CD4-positive, alpha-beta T cell treated with Interleukin-21 for 1 hour (primary cell): ENCODE data around the gene POLR3G.

ENCODE experiments used
- DNase-seq: peaks from one replicate; pipeline ENCODE4 v3.0.0-alpha.2; 2020

POLR3G gene

DNA sequence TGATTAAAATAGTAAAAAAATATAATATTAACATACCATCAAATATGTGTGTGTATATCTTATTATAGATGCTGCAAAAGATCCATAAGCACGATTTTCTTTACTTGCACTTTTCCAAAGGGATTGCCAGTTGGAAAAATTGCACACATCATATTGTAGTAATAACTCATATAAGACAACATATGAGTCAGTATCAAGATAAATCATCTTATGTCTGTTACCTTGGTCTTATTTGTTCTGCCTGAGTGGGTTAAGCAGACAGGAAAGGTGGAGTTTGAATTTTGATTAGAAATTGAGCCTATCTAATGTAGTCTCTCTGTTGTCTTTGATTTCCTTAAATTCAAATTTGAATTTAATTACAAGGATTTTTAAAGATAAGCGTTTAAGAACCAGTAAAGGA lies 30.1 kb downstream of the POLR3G start:
- DNase-seq = no peak

DNA sequence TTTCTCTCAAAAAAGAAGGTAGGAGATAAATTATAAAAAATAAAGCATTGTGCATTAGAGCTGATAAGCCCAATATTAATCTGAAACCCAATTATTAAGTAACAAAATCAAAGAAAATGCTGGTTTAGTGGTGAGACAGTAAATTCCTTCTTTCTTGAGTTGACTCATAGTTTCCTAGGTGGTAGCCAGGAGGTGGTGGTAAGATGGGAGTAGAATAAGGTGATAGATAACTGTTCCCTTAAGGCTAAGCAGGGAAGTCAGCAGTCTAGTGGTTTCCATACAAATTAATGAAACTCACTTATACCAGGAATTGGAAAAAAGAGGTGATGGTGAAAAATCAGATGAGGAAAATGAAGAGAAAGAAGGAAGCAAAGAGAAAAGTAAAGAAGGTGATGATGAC lies 31.6 kb downstream of the POLR3G start:
- no peak for DNase-seq

DNA sequence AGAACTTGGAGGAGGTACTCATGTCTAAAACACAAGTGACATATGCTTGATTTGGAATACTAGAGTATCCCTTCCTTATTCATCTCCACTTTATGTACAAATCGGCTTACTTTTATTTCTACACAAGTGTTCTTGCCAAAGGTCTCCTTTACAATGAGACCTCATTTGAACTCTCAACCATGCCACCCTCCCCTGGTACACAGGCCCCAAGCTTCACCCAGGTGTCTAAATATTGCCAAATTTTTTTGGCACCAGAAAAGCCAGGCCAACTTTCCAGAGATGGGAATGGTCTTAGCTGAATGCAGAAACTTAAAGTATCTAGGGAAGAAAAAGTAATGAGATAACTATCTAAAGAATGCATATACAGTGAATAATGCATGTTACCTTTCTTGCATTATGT lies 35.8 kb downstream of the POLR3G start:
- DNase-seq = no peak

DNA sequence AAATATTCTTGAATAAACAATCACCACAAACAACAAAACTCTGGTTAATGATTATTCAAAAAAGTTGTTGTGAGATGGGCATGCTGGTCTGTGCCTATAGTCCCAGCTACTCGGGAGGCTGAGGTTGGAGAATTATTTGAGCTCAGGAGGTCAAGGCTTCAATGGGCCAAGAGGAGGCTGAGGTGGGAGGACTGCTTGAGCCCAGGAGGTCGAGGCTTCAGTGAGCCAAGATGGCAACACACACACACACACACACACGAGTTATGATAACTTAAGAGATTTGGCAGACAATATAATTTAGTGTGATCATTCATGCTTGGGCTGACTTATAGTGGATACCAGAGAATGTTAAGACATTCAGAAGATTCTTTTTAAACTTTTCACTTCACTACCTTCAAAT lies 39.9 kb downstream of the POLR3G start:
- no peak for DNase-seq

DNA sequence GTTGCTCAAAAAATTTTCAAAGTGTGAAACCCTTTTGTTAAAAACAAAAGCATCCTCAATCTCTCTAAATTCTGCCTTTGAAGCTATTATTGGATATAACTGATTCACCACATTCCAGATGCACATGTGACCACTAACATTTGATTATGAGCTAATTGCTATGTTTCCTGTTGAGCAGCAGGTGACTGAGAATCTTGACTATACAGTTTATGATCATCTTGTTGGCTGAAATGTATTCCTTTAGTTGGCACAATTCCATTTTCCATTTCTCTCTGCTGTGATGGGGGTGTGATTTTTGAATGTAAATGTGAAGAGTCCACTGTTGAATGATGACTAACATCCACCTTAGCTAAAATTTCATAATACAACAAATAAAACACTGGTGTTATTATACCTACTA lies 44.0 kb downstream of the POLR3G start:
- DNase-seq = no peak

DNA sequence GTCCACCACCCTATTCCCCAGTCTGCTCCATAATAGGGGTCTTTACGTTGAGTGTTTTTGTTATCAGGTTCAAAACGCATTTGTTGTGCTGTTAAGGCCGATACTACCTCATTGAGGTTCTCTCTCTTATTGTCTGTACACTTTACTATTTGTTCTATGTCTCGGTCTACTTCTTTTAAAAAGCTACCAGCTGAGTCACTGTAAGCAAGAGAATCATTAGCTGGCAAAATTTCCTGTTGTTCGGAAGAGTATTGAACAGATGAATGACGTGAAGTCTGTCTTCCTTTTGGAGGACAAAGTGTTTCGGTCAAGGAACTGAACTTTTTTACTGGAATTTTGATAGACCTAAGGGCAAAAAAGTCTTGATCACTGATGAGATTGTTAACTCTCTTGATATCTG lies 44.4 kb downstream of the POLR3G start:
- no peak for DNase-seq

DNA sequence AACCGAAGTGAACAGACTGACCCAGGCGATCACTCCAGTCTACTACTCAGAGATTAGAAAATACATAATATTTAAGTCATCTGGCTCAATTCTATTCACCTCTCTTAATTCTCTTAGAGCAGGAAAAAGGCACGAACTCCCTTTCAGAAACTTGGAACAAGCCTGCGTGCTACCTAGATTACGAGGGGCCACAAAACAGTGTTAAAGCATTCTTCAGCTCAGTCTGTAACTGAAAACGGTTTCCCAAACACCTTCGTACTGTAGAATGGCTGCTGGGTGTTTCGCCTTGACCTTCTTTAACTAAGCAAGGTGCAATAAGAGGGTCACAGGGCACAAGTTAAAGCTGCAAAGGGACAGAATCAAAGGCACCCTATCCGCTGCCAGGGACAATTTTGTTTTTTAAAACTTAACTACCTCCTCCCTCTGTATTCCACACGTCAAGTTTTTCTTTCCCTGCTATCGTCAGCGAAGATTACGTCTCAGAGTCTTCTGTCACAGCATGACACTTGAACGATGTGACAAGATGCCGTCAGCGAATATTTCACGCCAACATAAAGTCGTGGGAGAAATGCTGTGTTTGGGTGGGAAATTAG lies 54.0 kb downstream of the POLR3G start:
- peak; percentile 49 for DNase-seq

DNA sequence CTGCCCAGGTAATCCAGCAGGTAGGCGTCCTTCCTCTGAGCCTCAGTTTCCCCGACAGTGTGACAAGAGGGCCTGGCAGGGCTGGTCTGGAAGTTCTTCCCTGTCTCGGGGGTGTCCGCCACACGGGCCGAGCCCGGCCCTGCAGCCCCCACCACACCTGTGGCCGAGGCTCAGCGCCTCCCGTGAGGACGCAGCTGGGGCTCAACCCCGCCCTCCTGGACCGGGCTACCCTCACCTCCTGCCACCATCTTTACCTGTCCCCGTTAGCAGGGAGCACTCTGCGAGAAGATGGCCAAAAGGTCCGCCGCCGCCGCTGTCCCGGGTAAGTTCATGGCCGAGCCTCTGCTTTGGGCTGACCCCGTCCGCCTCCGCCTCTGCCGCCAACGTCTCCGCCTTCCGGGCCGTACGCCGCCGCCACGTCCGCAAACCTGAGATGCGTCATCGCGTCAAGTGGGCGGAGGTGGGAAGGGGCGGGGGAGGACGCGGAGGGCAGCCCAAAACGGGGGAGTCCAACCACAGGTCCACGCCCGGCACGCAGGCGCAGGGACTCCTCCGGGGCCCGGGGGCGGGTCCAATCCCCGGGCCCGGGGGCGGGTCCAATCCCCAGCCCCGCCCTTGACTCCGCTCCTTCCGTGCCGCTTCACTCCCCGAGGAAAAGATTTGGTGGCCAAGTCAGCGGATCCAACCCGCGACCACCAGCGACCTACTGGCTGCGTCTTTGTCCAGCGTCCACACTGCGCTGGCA lies 54.7 kb downstream of the POLR3G start, which contains the start of gene LYSMD3:
TSS of gene LYSMD3 (minus strand) at position 391 of the 745 bp plus-strand sequence. CDS start 4,295 bp downstream, outside the sequence.
- DNase-seq = peak; percentile 96

DNA sequence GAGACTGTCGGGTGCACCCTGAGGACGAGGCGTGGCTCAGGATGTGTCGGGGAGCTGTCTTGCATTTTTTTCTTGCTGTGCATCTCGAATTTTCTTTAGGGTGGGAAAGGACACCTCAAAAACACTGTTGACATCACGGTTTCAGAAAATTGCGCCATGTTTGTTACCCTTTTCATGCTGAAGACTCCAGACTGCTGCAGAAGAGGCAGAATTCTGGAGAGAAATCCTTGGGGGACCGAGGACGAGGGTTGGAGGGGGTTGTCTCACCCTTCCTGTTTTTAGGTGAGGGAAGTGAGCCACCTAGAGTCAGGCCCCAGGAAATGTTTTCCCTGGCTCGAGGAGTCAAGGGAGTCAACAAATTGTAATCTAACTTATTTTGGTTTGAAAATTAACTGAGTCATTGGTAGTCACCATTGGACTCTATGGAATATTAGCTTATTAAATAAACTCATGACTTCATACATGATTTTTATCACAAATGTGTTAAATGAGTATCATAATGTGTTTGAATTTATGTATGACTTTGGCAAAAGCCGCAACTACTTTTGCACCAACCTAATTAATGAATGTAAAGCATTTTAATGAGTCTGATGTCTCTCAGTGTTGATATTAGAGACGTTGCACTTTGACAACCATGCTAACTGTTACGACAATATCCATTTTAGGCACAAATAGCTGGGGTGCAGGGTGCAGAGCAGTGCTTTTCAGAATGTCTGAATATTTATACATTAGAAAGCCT lies 55.4 kb downstream of the POLR3G start:
- DNase-seq = no peak

DNA sequence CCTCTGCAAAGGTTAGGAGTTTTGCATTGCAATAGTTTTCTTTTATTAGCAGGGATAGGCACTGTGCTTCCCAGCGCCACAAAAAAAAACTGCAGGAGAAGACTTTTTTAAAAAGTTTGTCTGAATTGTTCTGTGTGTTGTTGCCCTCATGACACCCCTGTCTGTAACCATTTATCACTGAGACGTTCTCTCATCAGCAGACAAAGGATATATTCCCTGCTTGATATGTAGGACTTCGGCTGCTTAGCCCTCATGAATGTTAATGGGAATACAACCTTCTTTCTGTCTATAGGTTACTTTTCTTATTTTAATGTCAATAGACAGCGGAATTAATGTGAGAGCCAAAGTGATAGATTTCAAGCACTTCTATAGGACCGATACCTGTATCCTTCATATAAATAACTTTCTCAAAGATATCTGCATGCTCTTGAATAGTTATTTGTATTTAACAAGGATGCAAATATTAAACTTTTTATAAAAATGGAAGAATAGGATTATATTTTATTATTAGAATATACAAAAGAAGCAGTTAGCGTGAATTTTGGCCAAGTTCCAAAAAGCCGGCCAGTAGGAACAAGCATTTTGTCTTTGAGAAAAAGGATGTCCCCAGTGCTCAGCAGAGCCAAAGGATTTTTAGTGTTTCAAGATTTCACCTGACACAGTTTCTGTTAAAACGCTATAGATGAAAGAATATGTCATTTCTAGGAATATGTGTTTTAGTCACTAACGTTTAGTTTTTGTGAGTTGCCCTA lies 56.2 kb downstream of the POLR3G start:
- no peak for DNase-seq

DNA sequence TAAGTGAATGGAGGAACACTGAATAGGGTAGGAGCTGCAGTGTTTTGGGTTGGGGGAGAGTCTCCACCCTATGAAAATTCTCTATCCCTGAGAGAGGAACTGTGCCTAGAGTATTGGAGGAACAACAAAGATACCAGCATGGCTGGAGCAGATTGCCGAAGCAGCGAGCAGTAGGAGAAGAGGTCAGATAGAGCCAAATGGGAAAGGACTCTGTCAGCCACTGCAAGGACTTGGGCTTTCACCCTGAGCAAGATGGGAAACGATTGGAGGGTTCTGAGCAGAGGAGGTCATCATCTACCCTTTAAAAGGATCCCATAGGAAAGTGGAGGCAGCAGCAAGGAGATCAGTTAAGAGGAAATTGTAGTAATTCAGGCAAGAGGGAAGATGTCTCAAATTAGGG lies 59.1 kb downstream of the POLR3G start:
- DNase-seq = no peak

DNA sequence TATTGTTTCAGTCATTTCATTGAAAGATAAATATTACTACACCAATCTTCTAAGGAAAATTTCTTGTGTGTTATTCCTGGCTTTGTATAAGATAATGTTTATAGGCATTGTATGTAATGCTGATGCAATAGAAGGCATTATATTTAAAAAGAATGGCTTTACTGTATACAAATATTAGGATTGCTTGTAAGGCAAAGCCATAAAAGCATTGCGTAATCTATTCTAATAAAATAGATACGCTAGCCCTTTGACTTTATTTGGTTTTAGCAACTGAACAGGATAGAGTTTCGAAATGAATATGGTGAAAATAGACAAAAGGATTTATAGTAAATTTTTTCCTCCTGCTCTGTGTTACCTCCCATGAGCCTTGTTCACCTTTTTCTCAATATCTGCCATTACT lies 60.3 kb downstream of the POLR3G start:
- DNase-seq = no peak

DNA sequence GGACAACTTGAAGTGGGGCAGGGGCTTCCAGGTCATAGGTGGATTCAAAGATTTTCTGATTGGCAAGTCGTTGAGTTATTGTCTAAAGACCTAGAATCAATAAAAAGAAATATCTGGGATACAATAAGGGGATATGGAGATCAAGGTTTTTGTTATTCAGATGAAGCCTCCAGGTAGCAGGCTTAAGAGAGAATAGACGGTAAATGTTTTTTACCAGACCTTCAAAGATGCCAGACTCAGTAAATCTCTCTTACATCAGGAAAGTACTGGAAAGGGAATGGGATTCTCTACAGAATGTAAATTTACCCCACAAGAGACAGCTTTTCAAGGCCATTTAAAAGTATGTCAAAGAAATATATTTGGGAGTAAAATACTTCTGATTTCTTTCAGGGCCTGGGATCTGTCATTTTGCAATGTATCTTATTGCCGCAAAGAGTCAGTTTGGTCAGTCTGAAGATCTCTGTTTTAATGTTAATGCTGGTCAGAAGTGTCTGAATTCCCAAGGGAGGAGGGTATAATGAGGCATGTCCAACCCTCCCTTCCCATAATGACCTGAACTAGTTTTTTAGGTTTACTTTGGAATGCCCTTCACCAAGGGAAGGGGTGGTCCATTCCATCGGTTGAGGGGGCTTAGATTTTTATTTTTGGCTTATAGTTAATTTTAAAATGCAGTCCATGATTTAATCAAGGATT lies 68.3 kb downstream of the POLR3G start:
- DNase-seq = no peak

DNA sequence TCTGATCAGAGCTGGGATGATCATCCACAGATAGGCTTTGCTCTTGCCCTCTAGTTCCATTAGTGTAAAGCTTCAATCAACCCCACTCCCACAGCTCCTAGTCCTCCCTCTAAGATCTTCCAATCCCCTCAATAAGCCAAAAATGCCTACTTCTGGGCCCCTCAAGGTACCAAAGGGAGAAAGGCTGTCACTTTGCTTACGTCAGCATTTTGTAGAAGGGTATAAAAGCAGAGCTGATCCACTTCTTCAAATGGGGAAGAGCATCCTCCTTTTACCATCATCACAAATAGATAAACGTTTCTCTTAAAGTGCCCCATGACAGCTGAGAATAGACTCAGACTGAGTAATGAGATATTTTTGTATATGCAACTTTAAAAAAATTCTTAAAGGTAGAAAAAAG lies 70.8 kb downstream of the POLR3G start:
- no peak for DNase-seq

DNA sequence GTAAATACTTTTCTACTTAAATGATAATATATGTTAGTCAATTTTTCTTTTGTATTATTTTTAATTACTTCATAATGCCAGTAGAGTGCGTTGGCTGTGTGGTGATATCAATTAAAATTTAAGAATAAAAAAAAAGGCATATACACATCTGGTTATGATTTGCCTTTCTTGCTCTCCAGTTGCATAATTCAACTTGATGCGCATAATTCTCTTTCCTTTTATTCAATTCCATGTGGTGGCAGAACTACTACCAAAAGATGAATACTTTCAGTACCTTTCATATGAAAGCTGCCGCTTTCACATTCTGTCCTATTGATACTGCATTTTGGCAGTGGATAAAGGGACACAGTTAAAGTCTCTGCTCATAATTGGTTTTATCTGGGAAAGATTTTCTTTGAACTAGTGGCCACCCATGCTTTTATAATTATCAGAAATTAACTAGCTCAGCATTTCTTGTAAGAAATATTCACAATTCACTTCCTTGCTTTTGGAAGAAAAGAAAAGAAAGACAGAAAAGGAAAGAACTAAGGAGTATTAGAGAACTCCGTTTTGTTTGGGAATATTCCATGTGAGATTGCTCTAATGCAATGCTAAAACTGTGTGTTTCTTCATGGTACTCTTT lies 71.7 kb downstream of the POLR3G start:
- DNase-seq = no peak

DNA sequence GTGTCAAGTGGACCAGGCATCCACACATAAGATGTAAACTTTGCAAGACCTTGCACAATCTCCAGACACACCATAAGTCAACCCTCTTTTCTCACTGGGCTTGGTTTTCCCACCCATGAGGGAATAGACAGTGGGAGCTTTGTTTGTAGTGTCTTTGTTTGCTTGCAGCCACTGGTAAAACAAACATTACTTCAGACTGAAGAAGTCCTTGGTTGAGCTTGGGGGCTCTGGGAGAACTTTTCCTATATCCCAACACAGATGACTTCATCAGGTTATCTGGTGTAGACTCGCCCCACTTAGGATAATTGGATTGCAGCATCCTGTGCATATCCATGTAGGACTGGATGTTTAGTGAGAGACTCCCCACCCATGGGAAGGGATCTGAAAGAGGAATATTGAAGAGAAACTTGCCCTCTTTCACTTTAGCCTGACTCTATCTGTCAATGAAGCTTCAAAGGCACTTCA lies 72.4 kb downstream of the POLR3G start:
- DNase-seq = no peak

DNA sequence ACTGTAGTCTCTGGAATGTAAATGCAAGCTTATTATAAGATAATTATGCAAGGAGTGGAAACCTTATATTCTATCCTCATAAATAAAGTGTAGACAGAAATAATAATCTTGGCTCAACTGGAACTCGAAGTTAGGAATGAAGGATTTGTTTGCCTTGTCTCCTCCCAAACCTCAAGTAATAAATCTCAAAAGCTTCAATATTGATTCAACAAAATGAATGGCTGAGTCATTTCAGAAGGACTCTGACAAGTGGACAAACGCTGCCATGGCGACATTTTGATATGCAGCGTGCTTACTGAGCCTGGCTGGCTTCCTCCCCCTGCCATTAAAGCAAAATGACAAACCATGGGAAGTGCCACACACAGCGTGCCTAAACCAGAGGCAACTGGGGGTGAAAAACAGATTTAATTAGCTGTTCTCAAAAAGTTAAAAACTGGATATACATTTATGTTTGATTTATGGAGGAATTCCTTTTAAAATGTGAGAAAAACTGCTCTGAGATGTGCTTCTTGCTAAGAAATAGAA lies 73.5 kb downstream of the POLR3G start:
- DNase-seq = no peak

DNA sequence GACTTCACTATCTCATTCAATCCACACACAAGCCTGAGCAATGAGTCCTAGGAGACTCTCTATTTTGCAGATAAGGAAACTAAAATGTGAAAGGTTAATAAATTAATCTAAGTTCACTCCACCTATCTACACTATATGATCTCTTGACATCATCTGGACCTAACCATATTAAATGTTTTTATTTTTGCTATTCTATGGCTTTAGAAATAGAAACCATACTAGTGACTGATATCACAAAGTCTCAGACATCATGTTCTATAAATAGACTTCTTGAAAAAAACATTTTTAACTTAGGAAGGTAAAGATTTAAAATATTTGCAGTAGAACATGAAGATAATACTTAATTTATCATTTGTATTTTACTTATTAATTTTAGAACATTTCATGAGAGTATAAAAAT lies 74.6 kb downstream of the POLR3G start:
- DNase-seq = no peak

DNA sequence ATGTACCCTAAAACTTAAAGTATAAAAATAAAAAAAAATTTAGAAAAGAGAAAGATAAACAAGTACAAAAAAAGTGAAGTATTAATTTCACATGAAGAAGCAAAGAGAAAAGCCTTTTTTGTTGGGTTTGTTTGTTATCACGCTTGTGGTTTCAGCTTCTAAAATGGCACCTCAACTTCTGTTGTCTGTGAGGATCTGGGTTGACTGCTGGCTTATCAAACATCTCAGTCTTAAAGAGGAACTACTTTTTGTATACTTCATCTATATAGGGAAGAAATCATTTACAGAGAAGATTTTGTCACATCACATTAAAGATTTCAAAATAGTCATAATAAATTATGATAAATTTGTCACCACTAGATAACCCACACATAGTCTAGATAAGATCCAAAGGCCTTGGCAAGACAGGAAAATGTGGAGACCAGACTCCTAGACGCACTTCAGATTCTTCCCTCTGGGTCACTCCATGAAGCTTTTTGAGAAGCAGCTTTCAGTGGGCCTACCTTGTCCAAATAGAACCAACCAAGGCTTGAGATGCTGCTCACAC lies 75.1 kb downstream of the POLR3G start:
- DNase-seq = no peak

DNA sequence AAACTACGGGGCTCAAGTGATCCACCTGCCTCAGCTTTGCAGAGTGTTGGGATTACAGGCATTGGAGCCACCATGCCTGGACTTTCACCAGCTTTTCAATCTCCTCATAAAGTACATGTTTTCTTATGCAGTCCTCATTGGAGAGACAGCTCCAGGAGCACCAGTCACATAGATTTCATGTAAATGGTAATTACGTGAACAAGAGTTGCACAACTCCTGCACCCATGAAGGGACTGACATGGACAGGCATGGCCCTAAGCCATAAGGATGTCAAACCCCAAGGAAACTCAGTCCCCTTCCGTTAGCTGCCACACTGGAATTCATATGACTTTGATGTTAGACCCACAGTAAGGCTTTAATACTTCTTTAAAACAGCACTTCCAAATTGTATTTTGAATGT lies 76.3 kb downstream of the POLR3G start:
- DNase-seq = no peak

DNA sequence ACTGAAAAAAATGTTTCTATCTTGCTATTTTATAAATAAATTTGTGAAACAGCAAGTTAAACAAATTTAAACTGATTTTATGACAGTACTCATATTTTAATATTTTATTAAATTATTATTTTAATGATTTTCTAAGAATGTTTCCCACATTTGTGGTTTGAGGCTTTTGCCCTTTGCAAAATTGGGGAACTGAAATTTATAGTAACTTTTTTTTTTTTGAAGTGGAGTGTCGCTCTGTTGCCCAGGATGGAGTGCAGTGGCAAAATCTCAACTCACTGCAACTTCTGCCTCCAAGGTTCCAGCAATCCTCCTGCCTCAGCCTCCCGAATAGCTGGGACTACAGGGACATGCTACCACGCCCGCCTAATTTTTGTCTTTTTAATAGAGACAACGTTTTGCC lies 76.7 kb downstream of the POLR3G start:
- no peak for DNase-seq

DNA sequence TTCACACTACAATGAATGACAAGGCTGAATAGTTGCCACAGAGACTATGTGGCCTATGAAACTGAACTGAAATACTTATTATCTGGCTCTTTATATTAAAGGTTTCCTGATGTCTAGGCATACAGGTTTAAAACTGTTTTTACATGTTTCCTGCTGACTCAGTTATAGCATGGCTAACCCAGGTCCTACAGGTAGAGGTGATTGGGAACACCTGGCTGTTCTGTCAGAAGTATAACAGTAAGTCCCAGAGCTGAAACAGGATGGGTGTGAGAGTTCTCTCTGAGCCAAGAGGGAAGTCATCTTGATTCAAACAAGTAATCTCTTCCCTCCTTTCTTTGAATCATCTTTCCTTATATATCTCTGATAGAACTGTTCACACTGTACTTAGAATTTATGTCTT lies 79.0 kb downstream of the POLR3G start:
- DNase-seq = no peak
